A549 (cell line): ENCODE results near the gene CCT5. TPM values are rescaled to one million over a fixed set of nuclear protein-coding genes. Genes with fewer than 3 reads are reported as not detected.

Source experiments
- ATAC-seq, 2 experiments: fragments of 200-7000 bp in 1 of 2; fragments of >200 bp in 1 of 2; cut with Nextera tagmentation in 1 of 2; cut with Tn5 transposase in 1 of 2; 3 replicates each; pipeline versions ENCODE4 v1.8.0 to v1.9.1; 2018 to 2020; ENCODE audit warnings: mild to moderate bottlenecking in 1 of 2, moderate library complexity in 1 of 2
- CTCF ChIA-PET: fragments of 300-600 bp; sonication (Branson Sonifier 250); formaldehyde crosslinking; extraction: SDS; loops from one replicate; lab custom pipeline; 2021; ENCODE audit warnings: antibody characterized with exemption, inconsistent platforms; lab: Yijun Ruan, JAX
- POLR2A ChIA-PET: fragments of 350-600 bp; formaldehyde crosslinking; extraction: SDS; loops from one replicate; lab custom pipeline; 2021; ENCODE audit warnings: antibody characterized with exemption, inconsistent platforms; lab: Yijun Ruan, JAX
- DNase-seq, 2 experiments: peaks; one replicate each; pipeline versions ENCODE4 v3.0.0 to v3.0.0-alpha.2; 2011 to 2016; ENCODE audit warnings: low read depth in 1 of 2, low spot score in 1 of 2
- FAIRE-seq: peaks from 2 replicates; lab custom pipeline; 2011; peaks lifted over from hg19 to GRCh38; lab: Jason Lieb, UNC
- H3K27ac ChIP-seq, 2 experiments: fragments of >200 bp; sonication (Bioruptor Twin); formaldehyde crosslinking; 3 replicates each; pipeline ENCODE4 v1.5.1; 2016 to 2017
- H3K4me1 ChIP-seq: fragments of >200 bp; sonication (Bioruptor Twin); formaldehyde crosslinking; 3 replicates; pipeline ENCODE4 v1.6.1; 2016
- H3K4me2 ChIP-seq: fragments of >200 bp; sonication (Bioruptor Twin); formaldehyde crosslinking; 3 replicates; pipeline ENCODE4 v1.6.1; 2016
- H3K4me3 ChIP-seq: fragments of >200 bp; sonication (Bioruptor Twin); formaldehyde crosslinking; 3 replicates; pipeline ENCODE4 v1.5.1; 2016
- H3K9me3 ChIP-seq: fragments of >200 bp; sonication (Bioruptor Twin); formaldehyde crosslinking; 3 replicates; pipeline ENCODE4 v1.6.1; 2016
- CHD4 ChIP-seq: fragments of 200-600 bp; sonication (generic); IDR thresholded peaks from 2 replicates; pipeline ENCODE4 v1.6.1; 2016; ENCODE audit warnings: antibody characterized with exemption, mild to moderate bottlenecking, borderline replicate concordance
- ESRRA ChIP-seq: fragments of 150-350 bp; IDR thresholded peaks from 2 replicates; pipeline ENCODE4 v1.6.1; 2014; ENCODE audit warnings: mild to moderate bottlenecking, low read length, borderline replicate concordance
- FOSB ChIP-seq: fragments of 250-450 bp; sonication (Bioruptor Pico); IDR thresholded peaks from 2 replicates; pipeline ENCODE4 v1.5.0; 2020; ENCODE audit warnings: mild to moderate bottlenecking, moderate library complexity
- FOSL2 ChIP-seq, 2 experiments: fragments of 450-650 bp in 1 of 2; fragments of >200 bp in 1 of 2; sonication (Bioruptor Twin) in 1 of 2; formaldehyde crosslinking; IDR thresholded peaks; 2 replicates each; pipeline versions ENCODE4 v1.5.0 to v1.6.1; 2016 to 2020; ENCODE audit warnings: mild to moderate bottlenecking in 1 of 2, moderate library complexity in 1 of 2
- GATA3 ChIP-seq: IDR thresholded peaks from 2 replicates; pipeline ENCODE4 v1.6.1; 2012; ENCODE audit warnings: borderline replicate concordance
- HDAC2 ChIP-seq: fragments of 200-600 bp; sonication (generic); IDR thresholded peaks from 2 replicates; pipeline ENCODE4 v1.6.1; 2016
- HEYL ChIP-seq: fragments of 250-450 bp; sonication (Bioruptor Pico); IDR thresholded peaks from 2 replicates; pipeline ENCODE4 v1.8.0; 2021; ENCODE audit warnings: mild to moderate bottlenecking, moderate library complexity
- HOXB5 ChIP-seq: fragments of 250-450 bp; sonication (Bioruptor Pico); IDR thresholded peaks from 2 replicates; pipeline ENCODE4 v1.5.0; 2020; ENCODE audit warnings: mild to moderate bottlenecking, moderate library complexity
- KDM5A ChIP-seq: fragments of 200-600 bp; sonication (generic); IDR thresholded peaks from 2 replicates; pipeline ENCODE4 v1.6.1; 2016; ENCODE audit warnings: antibody characterized with exemption, mild to moderate bottlenecking
- MYC ChIP-seq: IDR thresholded peaks from 2 replicates; pipeline ENCODE4 v1.6.1; 2012; ENCODE audit warnings: mild to moderate bottlenecking, inconsistent platforms, low read length, improper control_type of control experiment, borderline replicate concordance
- POLR2AphosphoS2 ChIP-seq: conservative IDR thresholded peaks from 2 replicates; pipeline ENCODE4 v1.6.1; 2012; ENCODE audit warnings: low read length, improper control_type of control experiment, inconsistent platforms
- RAD21 ChIP-seq, 2 experiments: fragments of >200 bp in 1 of 2; sonication (Bioruptor Twin) in 1 of 2; formaldehyde crosslinking in 1 of 2; IDR thresholded peaks in 1 of 2; conservative IDR thresholded peaks in 1 of 2; 2 replicates in 1 of 2; 3 replicates in 1 of 2; pipeline ENCODE4 v1.6.1; 2012 to 2018; ENCODE audit warnings: inconsistent platforms in 1 of 2
- RCOR1 ChIP-seq: fragments of 150-350 bp; IDR thresholded peaks from 2 replicates; pipeline ENCODE4 v1.6.1; 2014; ENCODE audit warnings: antibody characterized with exemption, low read length, low read depth
- SMC3 ChIP-seq: fragments of >200 bp; sonication (Bioruptor Twin); formaldehyde crosslinking; IDR thresholded peaks from 3 replicates; pipeline ENCODE4 v1.6.1; 2018; ENCODE audit warnings: inconsistent platforms
- ZC3H11A ChIP-seq: fragments of 450-650 bp; IDR thresholded peaks from 2 replicates; pipeline ENCODE4 v1.6.1; 2014; ENCODE audit warnings: antibody characterized with exemption, mild to moderate bottlenecking
- WGBS: methylation state at CpG from one replicate; pipeline ENCODE4 v1.1.6; 2017; ENCODE audit errors: missing lambda C conversion rate; 5-methylcytosine and 5-hydroxymethylcytosine counted together
- polyA plus RNA-seq, 4 experiments: library from polyadenylated mRNA; depleted of rRNA in 3 of 4; stranded (reverse); fragments of >200 nt; fragmentation: RNase III in 1 of 4; extraction: RNeasy Plus Mini Kit Qiagen cat#74134 plus additional on column Dnase treatment in 1 of 4; gene quantifications; 2 replicates in 3 of 4; 3 replicates in 1 of 4; pipeline ENCODE4 v1.2.3, GENCODE V29; 2011 to 2017
- TF ChIP-seq, protein P1 (sequence below): fragments of >200 bp; sonication (Bioruptor Twin); formaldehyde crosslinking; IDR thresholded peaks from 2 replicates; pipeline ENCODE4 v1.6.1; 2016
- TF ChIP-seq, protein P2 (sequence below): fragments of 250-450 bp; sonication (Bioruptor Pico); IDR thresholded peaks from 2 replicates; pipeline ENCODE4 v1.5.0; 2021; ENCODE audit warnings: mild to moderate bottlenecking, moderate library complexity, borderline replicate concordance
- TF ChIP-seq, protein P3 (sequence below): IDR thresholded peaks from 2 replicates; pipeline ENCODE4 v1.6.1; 2012
- TF ChIP-seq, protein P4 (sequence below): fragments of 250-450 bp; sonication (Bioruptor Pico); IDR thresholded peaks from 2 replicates; pipeline ENCODE4 v1.5.0; 2020; ENCODE audit warnings: low read depth, mild to moderate bottlenecking, moderate library complexity
- TF ChIP-seq, protein P5 (sequence below): IDR thresholded peaks from 2 replicates; pipeline ENCODE4 v1.6.1; 2012

CCT5 gene
- polyA plus RNA-seq, 2 of the 4 experiments (the other 2 are of a cell fraction) = 730 to 858 TPM

DNA sequence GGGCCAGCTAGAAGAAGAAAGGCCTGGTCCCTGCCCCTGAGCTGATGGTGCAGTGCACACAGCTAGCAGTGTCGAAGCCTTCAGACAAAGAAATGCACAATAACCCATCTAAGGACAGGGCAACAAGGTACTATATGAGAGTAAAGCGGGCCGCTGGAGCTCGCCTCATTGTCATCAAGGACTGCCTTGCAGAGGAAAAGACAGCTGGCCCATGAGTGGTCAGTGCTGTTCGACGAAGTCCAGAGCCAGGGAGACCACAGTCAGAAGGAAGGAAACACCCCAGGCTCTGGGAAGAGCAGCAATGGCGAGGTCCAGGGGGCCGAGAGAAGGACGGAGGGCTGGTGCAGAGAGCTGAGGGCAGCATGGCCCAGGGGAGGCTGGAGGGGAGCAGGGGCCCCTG is 17.7 kb upstream of the CCT5 start:
- H3K4me2 ChIP-seq = no peak overlapping the region
- H3K4me3 ChIP-seq = no peak overlapping the region
- H3K9me3 ChIP-seq = no peaks in the 10 kb centered on the region
- peak overlapping the region in 1 of 2 experiments; percentile 87; a peak in 3 of 6 replicates for H3K27ac ChIP-seq
- DNase-seq (no peak), ATAC-seq (no peak), FAIRE-seq (no peak)
- ChIA-PET POLR2A (no interaction called here), CTCF (interaction anchor here (1.1 to 2.2 kb wide), 5 partner anchors 10 to 689 kb away, joined by 3 to 12 read pairs (median 4); no protein-coding TSS in a partner anchor)
- WGBS = 97% methylated on average over 9 of the region's 9 CpGs
- TF ChIP-seq, protein P1, sequence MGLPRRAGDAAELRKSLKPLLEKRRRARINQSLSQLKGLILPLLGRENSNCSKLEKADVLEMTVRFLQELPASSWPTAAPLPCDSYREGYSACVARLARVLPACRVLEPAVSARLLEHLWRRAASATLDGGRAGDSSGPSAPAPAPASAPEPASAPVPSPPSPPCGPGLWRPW = no peak
- no peak for TF ChIP-seq HOXB5 (CRISPR knock-in tag)
- TF ChIP-seq FOSB (CRISPR knock-in tag) = no peak
- TF ChIP-seq ZC3H11A = no peak
- no peak for TF ChIP-seq RCOR1
- no peak for TF ChIP-seq POLR2AphosphoS2
- no peak for TF ChIP-seq FOSL2 (IDR thresholded peaks at IDR 0.05)
- no peak for TF ChIP-seq FOSL2 (CRISPR knock-in tag; IDR thresholded peaks at IDR 0.05)
- no peak for TF ChIP-seq HDAC2
- TF ChIP-seq ESRRA = no peak
- TF ChIP-seq, protein P2, sequence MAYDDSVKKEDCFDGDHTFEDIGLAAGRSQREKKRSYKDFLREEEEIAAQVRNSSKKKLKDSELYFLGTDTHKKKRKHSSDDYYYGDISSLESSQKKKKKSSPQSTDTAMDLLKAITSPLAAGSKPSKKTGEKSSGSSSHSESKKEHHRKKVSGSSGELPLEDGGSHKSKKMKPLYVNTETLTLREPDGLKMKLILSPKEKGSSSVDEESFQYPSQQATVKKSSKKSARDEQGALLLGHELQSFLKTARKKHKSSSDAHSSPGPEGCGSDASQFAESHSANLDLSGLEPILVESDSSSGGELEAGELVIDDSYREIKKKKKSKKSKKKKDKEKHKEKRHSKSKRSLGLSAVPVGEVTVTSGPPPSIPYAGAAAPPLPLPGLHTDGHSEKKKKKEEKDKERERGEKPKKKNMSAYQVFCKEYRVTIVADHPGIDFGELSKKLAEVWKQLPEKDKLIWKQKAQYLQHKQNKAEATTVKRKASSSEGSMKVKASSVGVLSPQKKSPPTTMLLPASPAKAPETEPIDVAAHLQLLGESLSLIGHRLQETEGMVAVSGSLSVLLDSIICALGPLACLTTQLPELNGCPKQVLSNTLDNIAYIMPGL = no peak
- no peak for TF ChIP-seq HEYL (CRISPR knock-in tag)
- TF ChIP-seq, protein P3, sequence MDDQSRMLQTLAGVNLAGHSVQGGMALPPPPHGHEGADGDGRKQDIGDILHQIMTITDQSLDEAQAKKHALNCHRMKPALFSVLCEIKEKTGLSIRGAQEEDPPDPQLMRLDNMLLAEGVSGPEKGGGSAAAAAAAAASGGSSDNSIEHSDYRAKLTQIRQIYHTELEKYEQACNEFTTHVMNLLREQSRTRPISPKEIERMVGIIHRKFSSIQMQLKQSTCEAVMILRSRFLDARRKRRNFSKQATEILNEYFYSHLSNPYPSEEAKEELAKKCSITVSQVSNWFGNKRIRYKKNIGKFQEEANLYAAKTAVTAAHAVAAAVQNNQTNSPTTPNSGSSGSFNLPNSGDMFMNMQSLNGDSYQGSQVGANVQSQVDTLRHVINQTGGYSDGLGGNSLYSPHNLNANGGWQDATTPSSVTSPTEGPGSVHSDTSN = no peak
- TF ChIP-seq, protein P4, sequence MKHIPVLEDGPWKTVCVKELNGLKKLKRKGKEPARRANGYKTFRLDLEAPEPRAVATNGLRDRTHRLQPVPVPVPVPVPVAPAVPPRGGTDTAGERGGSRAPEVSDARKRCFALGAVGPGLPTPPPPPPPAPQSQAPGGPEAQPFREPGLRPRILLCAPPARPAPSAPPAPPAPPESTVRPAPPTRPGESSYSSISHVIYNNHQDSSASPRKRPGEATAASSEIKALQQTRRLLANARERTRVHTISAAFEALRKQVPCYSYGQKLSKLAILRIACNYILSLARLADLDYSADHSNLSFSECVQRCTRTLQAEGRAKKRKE (CRISPR knock-in tag) = no peak
- no peak for TF ChIP-seq KDM5A
- TF ChIP-seq, protein P5, sequence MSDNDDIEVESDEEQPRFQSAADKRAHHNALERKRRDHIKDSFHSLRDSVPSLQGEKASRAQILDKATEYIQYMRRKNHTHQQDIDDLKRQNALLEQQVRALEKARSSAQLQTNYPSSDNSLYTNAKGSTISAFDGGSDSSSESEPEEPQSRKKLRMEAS = no peak
- no peak for TF ChIP-seq CHD4
- no peak for TF ChIP-seq SMC3
- no peak for TF ChIP-seq GATA3
- peaks cover 29% of the 10 kb centered on the region for H3K4me1 ChIP-seq

DNA sequence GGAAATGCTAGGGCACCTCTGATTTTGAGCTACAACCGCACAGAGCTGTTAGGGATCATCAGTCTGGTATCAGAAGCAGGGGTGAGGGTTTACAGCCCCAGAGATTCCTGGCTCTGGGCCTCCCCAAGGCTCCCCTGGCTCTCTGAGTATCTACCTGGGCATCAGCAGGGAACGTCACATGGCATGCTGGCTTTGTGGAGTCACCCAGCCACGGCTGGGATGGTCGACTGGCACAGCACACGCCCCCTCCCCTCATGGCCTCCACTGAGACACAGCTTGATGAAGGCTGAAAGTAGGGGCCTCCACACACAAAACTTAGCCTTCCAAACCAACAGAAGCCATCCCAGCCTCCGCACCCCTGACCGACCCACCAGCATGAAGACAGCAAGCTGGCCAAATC is 17.1 kb upstream of the CCT5 start:
- ChIA-PET POLR2A (no interaction called here), CTCF (interaction anchor here (0.7 to 2.2 kb wide), 11 partner anchors 8 to 869 kb away, joined by 3 to 12 read pairs (median 3); no protein-coding TSS in a partner anchor)
- peak overlapping the region; percentile 66 for H3K4me2 ChIP-seq
- ATAC-seq (peak; percentile 25 to 36; a peak in 2 of 6 replicates), FAIRE-seq (no peak), DNase-seq (no peak)
- TF ChIP-seq RCOR1 = no peak
- no peak for TF ChIP-seq MYC
- TF ChIP-seq RAD21 (conservative IDR thresholded peaks at IDR 0.05 in 1 of 2, IDR thresholded peaks at IDR 0.05 in 1 of 2) = no peak
- TF ChIP-seq SMC3 = no peak
- peak overlapping the region; percentile 58 to 87 for H3K27ac ChIP-seq
- no peaks in the 10 kb centered on the region for H3K9me3 ChIP-seq
- H3K4me1 ChIP-seq = peaks cover 29% of the 10 kb centered on the region
- H3K4me3 ChIP-seq = no peak overlapping the region
- 92% methylated on average over 6 of the region's 7 CpGs for WGBS
